Measurements from ENCODE around the gene LGALS3BP. TPM values are rescaled to one million over a fixed set of nuclear protein-coding genes. Genes with fewer than 3 reads are reported as not detected.

Gene LGALS3BP
- total RNA-seq, 1 experiment from 2014 or later = 361 TPM

- intact Hi-C loops (cut with micrococcal nuclease; ENCODE audit: unreplicated experiment) (no loop called here), in situ Hi-C loops (cut with HindIII; ENCODE audit: low pct_unique_long_range_greater_than_20kb, low sequenced_read_pairs) (no loop called here)
- ChIA-PET POLR2A (no interaction called here), CTCF (no interaction called here)
- H3K36me3 ChIP-seq (ENCODE audit: control insufficient read depth, insufficient read depth, low read length) = peaks cover 1% of the 10 kb centered on the region; the same call in 1 of the 2 replicates
- H3K4me1 ChIP-seq (ENCODE audit: control insufficient read depth, insufficient read depth, low read length) = peaks cover 5% of the 10 kb centered on the region
- H3K4me3 ChIP-seq (ENCODE audit: low read depth in 2 of 2, low read length in 2 of 2) = no peak overlapping the region
- ATAC-seq = no peak
- no peak overlapping the region for H3K27ac ChIP-seq (ENCODE audit: low read length)
- BruUV-seq (replicated peaks) = no TSS peak
- TF ChIP-seq TCF7L2 (IDR thresholded peaks at IDR 0.05; ENCODE audit: low read depth, low read length) (no peak), CTCF (IDR thresholded peaks at IDR 0.05) (no peak)
- no peak for DNase-seq (ENCODE audit: low read depth, low spot score)
- peaks cover 17% of the 10 kb centered on the region; the same call in 1 of the 2 replicates for H3K9me3 ChIP-seq (ENCODE audit: control insufficient read depth, insufficient read depth, low read depth, low read length)
- no peaks in the 10 kb centered on the region for H3K27me3 ChIP-seq (ENCODE audit: control insufficient read depth, insufficient read depth, low read length)
Measured at GRCh38 chr17:79014158-79014758, 34.5 kb upstream of the LGALS3BP start.

GRCh38 chr17:79012563-79013134 lies 32.9 kb upstream of the LGALS3BP start:
- no peak overlapping the region for H3K27ac ChIP-seq (ENCODE audit: low read length)
- CTCF ChIA-PET = no interaction called here
- peaks cover 18% of the 10 kb centered on the region for H3K4me1 ChIP-seq (ENCODE audit: control insufficient read depth, insufficient read depth, low read length)

More at GRCh38 chr17:79012563-79013134, 32.9 kb upstream of the LGALS3BP start:
- TF ChIP-seq REST (IDR thresholded peaks at IDR 0.05; ENCODE audit: insufficient read depth in 1 of 2, low read depth in 2 of 2, low read length in 1 of 2) (no peak), TCF7L2 (IDR thresholded peaks at IDR 0.05; ENCODE audit: low read depth, low read length) (no peak), POLR2AphosphoS5 (IDR thresholded peaks at IDR 0.05; ENCODE audit: low read depth, low read length) (no peak), SIN3A (IDR thresholded peaks at IDR 0.05; ENCODE audit: borderline replicate concordance, insufficient read depth, low read depth, low read length) (no peak), CTCF (IDR thresholded peaks at IDR 0.05) (no peak)
- in situ Hi-C loops (cut with HindIII; ENCODE audit: low pct_unique_long_range_greater_than_20kb, low sequenced_read_pairs) (no loop called here), intact Hi-C loops (cut with micrococcal nuclease; ENCODE audit: unreplicated experiment) (no loop called here)
- no TSS peak for BruUV-seq (replicated peaks)
- POLR2A ChIA-PET = no interaction called here
- Histone ChIP-seq H3K9me3 (ENCODE audit: control insufficient read depth, insufficient read depth, low read depth, low read length) (peaks cover 17% of the 10 kb centered on the region; the same call in 1 of the 2 replicates), H3K36me3 (ENCODE audit: control insufficient read depth, insufficient read depth, low read length) (peaks cover 9% of the 10 kb centered on the region; the same call in 1 of the 2 replicates), H3K27me3 (ENCODE audit: control insufficient read depth, insufficient read depth, low read length) (no peaks in the 10 kb centered on the region), H3K4me3 (ENCODE audit: low read depth in 2 of 2, low read length in 2 of 2) (no peak overlapping the region)
- ATAC-seq (no peak), DNase-seq (ENCODE audit: low read depth, low spot score) (no peak)

Measured in Panc1 (cell line).